Astrocyte of the hippocampus (primary cell): ENCODE data around the gene MRPL36.

Experiments
- DNase-seq: peaks from one replicate; pipeline ENCODE4 v3.0.0; 2011; ENCODE audit warnings: low read depth, low spot score

MRPL36 gene

GRCh38 chr5:1781726-1782384, 17.8 kb downstream of the MRPL36 start:
- DNase-seq = no peak

DNA sequence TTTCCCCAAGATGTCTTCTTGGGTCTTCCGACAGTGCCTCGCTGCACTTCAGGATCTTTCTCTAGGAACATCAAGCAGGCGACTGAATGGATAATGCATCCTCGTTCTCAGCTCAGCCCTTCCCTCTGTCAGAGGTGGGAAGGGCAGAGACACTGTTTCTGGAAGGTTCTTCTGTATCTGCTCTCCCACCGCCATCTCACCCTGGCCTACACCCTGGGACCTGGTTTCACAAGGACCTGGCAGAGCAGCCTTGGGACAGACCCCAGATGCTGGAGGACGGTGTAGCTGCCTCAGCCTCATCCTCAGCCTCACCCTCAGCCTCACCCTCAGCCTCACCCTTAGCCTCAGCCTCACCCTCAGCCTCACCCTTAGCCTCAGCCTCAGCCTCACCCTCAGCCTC, 18.5 kb downstream of the MRPL36 start:
- DNase-seq = no peak

DNA sequence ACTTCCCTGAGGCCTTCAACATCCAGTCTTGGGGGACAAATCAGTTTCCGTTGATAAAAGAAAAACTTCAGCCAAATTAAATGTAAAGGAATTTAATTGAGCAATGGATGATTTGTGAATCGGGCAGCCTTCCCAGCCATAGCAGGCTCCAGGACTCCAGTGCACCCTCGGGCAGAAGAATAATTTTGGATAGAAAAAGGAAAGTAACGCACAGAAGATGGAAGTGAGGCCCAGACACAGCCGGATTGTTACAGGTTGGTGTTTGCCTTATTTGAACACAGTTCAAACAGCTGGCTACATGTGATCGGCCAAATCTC, 19.1 kb downstream of the MRPL36 start:
- no peak for DNase-seq

GRCh38 chr5:1779782-1780613, 19.6 kb downstream of the MRPL36 start:
- DNase-seq = no peak

- DNase-seq = no peak
These were observed 20.5 kb downstream of the MRPL36 start for GRCh38 chr5:1779021-1779680.

- DNase-seq = no peak
These were observed 21.3 kb downstream of the MRPL36 start for GRCh38 chr5:1778138-1779020.

- no peak for DNase-seq
These were observed 22.1 kb downstream of the MRPL36 start for GRCh38 chr5:1777281-1778137.

- DNase-seq = no peak
These were observed 22.8 kb downstream of the MRPL36 start for GRCh38 chr5:1776831-1777230.

- DNase-seq = peak; percentile 60
These were observed 27.0 kb downstream of the MRPL36 start for GRCh38 chr5:1772634-1773033.

- DNase-seq = no peak
These were observed 28.2 kb downstream of the MRPL36 start for GRCh38 chr5:1771149-1772065.

GRCh38 chr5:1770443-1770802, 29.2 kb downstream of the MRPL36 start:
- no peak for DNase-seq

DNA sequence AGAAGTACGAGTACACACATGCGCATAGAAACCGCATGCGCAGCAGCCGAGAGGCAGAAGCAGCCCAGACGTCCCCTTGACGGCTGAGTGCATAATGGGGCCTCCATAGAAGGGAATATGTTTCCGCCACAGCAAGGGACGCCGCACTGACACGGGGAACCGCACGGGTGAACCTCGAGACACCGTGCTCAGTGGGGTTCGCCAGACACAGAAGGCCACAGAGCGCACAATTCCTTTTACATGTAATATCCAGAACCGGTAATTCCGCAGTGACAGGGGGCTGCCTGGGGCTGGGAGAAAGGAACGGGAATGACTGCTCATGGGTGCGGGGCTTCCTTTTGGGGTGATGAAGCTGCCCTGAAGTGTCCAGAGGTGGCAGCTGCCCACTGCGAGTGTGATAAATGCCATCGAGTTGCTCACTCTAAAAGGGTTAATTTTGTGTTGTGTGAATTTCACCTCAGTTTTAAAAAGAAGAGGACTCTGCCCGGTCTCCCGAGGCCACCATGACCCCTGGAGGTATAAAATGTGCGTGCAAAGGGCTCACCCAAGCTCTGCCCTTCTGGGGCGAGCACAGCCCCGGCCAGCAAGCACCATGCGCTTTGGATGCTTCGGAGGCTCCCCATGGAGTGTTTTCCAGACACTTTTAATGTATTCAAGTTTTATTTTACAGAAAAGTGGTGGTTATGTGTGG, 29.7 kb downstream of the MRPL36 start:
- no peak for DNase-seq

GRCh38 chr5:1769017-1769640, 30.5 kb downstream of the MRPL36 start:
- no peak for DNase-seq

DNA sequence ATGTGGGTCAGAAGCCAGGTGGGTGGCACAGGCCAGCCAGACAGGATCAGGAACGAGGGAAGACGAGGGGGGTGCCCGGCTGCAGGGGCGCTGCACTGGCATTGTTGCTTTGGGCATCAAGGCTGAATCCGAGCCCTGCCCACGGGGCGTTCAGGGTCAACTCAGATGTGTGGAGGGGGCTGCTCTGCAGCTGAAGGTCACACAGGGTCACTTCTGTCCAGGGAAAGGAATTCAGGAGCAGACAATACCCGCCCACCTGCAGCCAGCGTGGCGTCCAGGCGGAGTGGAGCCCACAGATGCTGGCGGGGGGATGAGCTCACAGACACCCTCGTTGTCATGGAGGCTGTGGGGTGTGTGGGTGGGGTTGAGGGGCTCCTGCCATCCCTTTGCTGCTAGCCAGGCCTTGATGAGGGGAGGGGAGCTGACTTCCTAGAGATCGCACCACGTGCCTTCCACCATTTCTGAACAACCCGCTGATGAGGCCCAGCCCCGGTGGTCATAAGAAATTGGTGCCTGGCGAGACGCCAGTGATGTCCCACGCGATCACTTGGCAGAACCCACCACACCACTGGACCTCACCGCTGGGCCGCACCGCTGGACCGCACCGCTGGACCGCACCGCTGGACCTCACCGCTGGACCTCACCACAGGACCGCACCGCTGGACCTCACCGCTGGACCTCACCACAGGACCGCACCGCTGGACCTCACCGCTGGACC, 31.2 kb downstream of the MRPL36 start:
- DNase-seq = no peak

DNA sequence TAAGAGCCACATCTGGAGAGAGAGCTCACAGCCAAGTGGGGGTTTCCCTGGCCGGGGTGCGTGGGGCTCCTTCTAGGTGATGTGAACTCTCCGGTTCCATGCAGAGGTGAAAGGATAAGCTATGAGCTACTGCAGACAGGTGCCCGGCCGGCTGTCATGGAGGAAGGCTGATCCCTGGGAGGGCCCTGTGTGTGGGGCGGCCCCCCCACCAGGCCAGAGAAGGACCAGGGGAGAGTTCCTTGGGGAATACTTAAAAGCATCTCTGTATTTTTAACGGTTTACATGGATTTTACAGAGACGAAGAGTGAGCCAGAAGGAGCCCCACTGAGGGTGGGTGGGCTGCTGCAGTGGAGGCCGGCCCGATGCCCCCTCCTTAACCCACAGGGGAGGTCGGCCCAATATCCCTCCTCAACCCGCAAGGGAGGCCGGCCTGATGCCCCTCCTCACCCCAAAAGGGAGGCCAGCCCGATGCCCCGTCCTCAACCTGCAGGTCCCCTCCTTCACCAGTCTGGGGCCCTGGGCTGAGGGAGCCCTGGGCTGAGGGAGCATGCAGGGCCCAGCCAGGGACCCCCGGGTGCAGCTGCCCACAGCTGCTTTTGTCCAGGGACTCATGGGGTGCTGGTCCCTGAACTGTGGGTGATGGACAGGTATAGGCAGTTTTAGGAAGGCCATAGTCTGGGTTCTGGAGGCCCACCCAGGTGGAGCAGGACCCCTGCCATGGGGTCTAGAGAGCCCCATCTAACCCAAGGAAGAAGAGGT, 31.9 kb downstream of the MRPL36 start:
- no peak for DNase-seq

DNA sequence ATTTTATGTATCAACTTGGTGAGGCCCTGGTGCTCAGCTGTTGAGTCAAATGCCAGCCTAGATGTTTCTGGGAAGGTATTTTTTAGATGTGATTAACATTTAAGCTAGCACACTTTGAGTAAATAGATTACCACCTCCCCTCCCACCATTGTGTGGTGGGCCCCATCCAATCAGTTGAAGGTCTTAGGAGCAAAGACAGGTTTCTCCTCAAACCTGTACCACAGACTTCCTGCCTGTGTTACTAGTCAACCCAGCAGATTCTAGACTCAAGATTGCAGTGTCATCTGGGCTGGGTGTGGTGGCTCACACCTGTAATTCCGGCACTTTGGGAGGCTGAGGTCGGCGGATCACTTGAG, 33.8 kb downstream of the MRPL36 start:
- no peak for DNase-seq

DNA sequence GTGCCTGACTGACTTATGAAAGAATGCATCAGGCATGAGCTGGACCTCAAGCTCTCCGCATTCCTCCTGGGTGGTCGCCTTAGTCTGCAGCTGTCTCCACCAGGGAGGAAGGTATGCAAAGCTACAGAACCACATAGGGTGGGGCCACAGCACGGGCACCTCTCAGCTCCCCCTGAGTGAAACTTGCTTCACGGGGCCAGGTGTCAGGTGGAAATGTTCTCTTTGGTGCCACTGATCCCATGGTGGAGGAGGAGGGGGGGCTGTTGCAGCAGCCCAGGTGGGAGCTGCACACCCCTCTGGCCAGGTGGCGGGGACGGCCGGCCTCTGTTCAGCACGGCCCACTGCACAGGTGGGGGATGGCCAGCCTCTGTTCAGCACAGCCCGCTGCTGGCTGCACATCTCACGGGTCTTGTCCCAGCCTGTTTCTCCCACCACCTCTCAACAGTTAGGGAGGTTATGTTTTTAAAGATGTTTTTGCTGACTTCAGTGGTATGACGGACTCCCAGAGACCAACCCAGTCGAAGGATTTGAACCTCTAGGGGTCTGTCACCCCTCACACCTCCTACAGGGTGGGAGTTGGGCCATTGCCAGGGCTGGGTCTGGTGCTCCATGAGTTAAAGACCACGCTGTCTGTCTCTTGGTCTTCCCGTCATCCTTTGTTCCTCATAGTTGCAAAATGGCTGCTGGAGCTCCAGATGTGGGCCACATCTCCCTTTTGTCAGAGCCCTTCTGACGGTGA, 34.3 kb downstream of the MRPL36 start:
- DNase-seq = peak; percentile 68
